PFSK-1 (cell line): ENCODE measurements around the gene XRCC4.

ENCODE experiments used
- FOXP2 ChIP-seq: optimal IDR thresholded peaks from 2 replicates; pipeline ENCODE3; 2011; ENCODE audit warnings: borderline replicate concordance, control low read depth, inconsistent platforms; ENCODE audit not compliant: insufficient read depth; ENCODE audit errors: extremely low read length, extremely low read depth
- POLR2AphosphoS5 ChIP-seq: IDR thresholded peaks from 2 replicates; pipeline ENCODE4 v1.6.1; 2012; ENCODE audit warnings: low read depth, mild to moderate bottlenecking, control low read depth, low read length, moderate library complexity
- REST ChIP-seq, 2 experiments: IDR thresholded peaks; 2 replicates each; pipeline versions ENCODE4 v1.6.1 to v1.8.0; 2011 to 2012; ENCODE audit warnings: low read depth in 2 of 2, low read length in 2 of 2, control low read depth in 1 of 2, inconsistent platforms in 1 of 2, mild to moderate bottlenecking in 1 of 2, moderate library complexity in 1 of 2; ENCODE audit not compliant: insufficient read depth in 1 of 2
- SIN3A ChIP-seq: IDR thresholded peaks from 2 replicates; pipeline ENCODE4 v1.6.1; 2012; ENCODE audit warnings: mild to moderate bottlenecking, low read length, moderate library complexity, borderline replicate concordance; ENCODE audit not compliant: insufficient read depth
- TAF1 ChIP-seq: IDR thresholded peaks from 2 replicates; pipeline ENCODE4 v1.6.1; 2012; ENCODE audit warnings: low read length, control low read depth, borderline replicate concordance; ENCODE audit not compliant: insufficient read depth

- TF ChIP-seq REST (IDR thresholded peaks at IDR 0.05; ENCODE audit: insufficient read depth in 1 of 2, low read depth in 2 of 2, low read length in 2 of 2) (no peak), TAF1 (no peak), SIN3A (no peak), FOXP2 (no peak), POLR2AphosphoS5 (no peak)
These were observed 145.6 kb downstream of the XRCC4 start for GRCh38 chr5:83222906-83223305.
